Activated naive CD8-positive, alpha-beta T cell treated with anti-CD3 and anti-CD28 coated beads for 36 hours (primary cell): ENCODE measurements around the gene ANKRD29. TPM values are rescaled to one million over a fixed set of nuclear protein-coding genes. Genes with fewer than 3 reads are reported as not detected.

ENCODE experiments used
- DNase-seq: peaks from one replicate; pipeline ENCODE4 v3.0.0; 2021
- H3K27ac Mint-ChIP-seq: one replicate; pipeline ENCODE4 v1.8.0; 2022; ENCODE audit warnings: mild to moderate bottlenecking, moderate library complexity, mixed read lengths
- H3K27me3 Mint-ChIP-seq: one replicate; pipeline ENCODE4 v1.8.0; 2022; ENCODE audit warnings: mild to moderate bottlenecking, mixed read lengths
- H3K36me3 Mint-ChIP-seq: one replicate; pipeline ENCODE4 v1.8.0; 2021; ENCODE audit warnings: mild to moderate bottlenecking, mixed read lengths
- H3K4me1 Mint-ChIP-seq: one replicate; pipeline ENCODE4 v1.8.0; 2021; ENCODE audit warnings: mixed read lengths
- H3K4me3 Mint-ChIP-seq: one replicate; pipeline ENCODE4 v1.8.0; 2022; ENCODE audit warnings: mild to moderate bottlenecking, moderate library complexity, mixed read lengths
- H3K9me3 Mint-ChIP-seq: one replicate; pipeline ENCODE4 v1.8.0; 2022; ENCODE audit warnings: mixed read lengths
- total RNA-seq, 2 experiments: library from RNA; stranded (reverse); gene quantifications; one replicate each; pipeline ENCODE4 v1.2.3, GENCODE V29; 2021

The ANKRD29 gene
- total RNA-seq, 2 experiments from 2014 or later = not detected

GRCh38 chr18:23669202-23669766, 6.6 kb upstream of the ANKRD29 start:
- H3K27ac Mint-ChIP-seq = no peak overlapping the region
- no peak overlapping the region for H3K4me3 Mint-ChIP-seq

DNA sequence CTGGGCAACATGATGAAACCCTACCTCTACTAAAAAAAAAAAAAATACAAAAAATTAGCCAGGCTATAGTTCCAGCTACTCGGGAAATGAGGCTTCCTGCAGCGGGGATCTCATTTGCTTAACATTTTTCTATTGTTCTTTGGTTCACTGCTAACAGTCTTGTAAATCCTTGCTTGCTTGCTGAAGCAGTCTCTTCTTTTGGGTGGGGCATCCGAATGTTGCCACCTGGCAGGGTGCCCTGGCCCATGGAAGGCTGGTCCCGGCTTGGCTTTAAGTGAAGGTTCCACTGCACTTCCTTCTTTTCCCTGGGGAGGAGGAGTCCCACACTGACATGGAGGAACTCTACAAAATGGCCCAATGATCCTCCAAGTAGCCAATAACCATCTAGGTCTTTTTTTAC, 6.0 kb upstream of the ANKRD29 start:
- DNase-seq = no peak
- no peaks in the 10 kb centered on the region for H3K9me3 Mint-ChIP-seq
- peaks cover 4% of the 10 kb centered on the region for H3K4me1 Mint-ChIP-seq
- H3K4me3 Mint-ChIP-seq = no peak overlapping the region
- peaks cover 8% of the 10 kb centered on the region for H3K27me3 Mint-ChIP-seq
- H3K27ac Mint-ChIP-seq = no peak overlapping the region
- no peaks in the 10 kb centered on the region for H3K36me3 Mint-ChIP-seq

More at GRCh38 chr18:23669202-23669766, 6.6 kb upstream of the ANKRD29 start:
- no peak for DNase-seq
- no peaks in the 10 kb centered on the region for H3K9me3 Mint-ChIP-seq
- no peaks in the 10 kb centered on the region for H3K36me3 Mint-ChIP-seq
- H3K27me3 Mint-ChIP-seq = peaks cover 8% of the 10 kb centered on the region
- peaks cover 7% of the 10 kb centered on the region for H3K4me1 Mint-ChIP-seq

DNA sequence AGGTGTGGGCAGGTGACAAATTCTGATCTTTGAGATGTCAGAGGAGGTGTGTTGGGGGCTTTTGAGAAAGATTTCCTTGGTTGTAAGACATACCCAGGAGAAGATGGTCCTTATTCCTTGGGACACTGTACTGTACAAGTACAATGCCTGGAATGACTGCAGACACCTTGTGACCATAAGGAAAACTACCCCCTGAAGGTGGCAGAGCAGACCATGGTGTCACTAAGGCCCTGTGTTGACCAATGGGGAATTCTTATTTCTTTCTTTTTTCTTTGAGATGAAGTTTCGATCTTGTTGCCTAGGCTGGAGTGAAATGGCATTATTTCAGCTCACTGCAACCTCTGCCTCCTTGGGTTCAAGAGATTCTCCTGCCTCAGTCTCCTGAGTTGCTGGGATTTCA, 4.4 kb upstream of the ANKRD29 start:
- Mint-ChIP-seq H3K27me3 (peaks cover 15% of the 10 kb centered on the region), H3K9me3 (no peaks in the 10 kb centered on the region), H3K4me1 (peaks cover 8% of the 10 kb centered on the region), H3K4me3 (no peak overlapping the region), H3K27ac (no peak overlapping the region), H3K36me3 (no peaks in the 10 kb centered on the region)
- DNase-seq = no peak

- no peaks in the 10 kb centered on the region for H3K9me3 Mint-ChIP-seq
- no peak overlapping the region for H3K4me3 Mint-ChIP-seq
- peaks cover 34% of the 10 kb centered on the region for H3K27me3 Mint-ChIP-seq
Measured at GRCh38 chr18:23664674-23665073, 2.0 kb upstream of the ANKRD29 start.

GRCh38 chr18:23661735-23662308, 889 bp downstream of the ANKRD29 start:
- Mint-ChIP-seq H3K9me3 (no peaks in the 10 kb centered on the region), H3K4me1 (peaks cover 14% of the 10 kb centered on the region), H3K4me3 (peak overlapping the region; percentile 52), H3K27me3 (peaks cover 40% of the 10 kb centered on the region), H3K36me3 (no peaks in the 10 kb centered on the region), H3K27ac (no peak overlapping the region)
- no peak for DNase-seq

More at GRCh38 chr18:23664674-23665073, 2.0 kb upstream of the ANKRD29 start:
- Mint-ChIP-seq H3K4me1 (peaks cover 14% of the 10 kb centered on the region), H3K36me3 (no peaks in the 10 kb centered on the region), H3K27ac (no peak overlapping the region)
- DNase-seq = no peak

DNA sequence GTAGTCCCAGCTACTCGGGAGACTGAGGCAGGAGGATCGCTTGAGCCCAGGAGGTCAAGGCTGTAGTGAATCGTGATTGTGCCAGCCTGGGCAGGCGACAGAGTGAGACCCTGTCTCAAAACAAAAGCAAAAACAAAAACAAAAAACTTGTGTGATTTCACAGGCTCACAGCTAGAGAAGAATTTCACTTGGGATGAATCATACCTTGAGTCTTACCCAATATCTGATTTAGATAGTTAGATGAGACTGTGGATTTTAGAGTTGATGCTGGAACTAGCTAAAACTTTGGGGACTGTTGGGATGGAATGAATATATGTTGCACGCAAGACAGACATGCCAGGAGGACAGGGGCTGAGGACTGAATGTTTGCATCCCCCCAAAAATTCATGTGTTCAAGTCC, 4.4 kb downstream of the ANKRD29 start:
- Mint-ChIP-seq H3K9me3 (no peaks in the 10 kb centered on the region), H3K36me3 (no peaks in the 10 kb centered on the region), H3K27ac (no peak overlapping the region)

DNA sequence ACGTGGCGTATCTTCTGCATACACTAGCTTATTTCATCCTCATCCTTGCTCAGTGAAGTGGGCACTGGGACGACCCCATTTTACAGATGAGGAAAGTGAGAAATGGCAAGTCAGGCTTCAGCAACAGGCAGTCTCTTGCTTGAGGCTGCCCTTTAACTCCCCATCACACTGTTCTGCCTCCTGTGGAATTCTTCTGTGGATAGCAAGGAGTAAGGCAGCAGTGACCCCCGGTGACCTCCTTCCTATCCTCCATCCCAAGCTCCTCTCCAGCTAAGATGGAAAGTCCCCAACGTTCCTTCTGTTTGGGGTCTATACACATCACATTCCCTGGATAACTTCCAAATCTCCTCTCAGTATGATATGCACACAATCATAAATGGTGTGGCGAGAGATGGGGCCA, 10.5 kb downstream of the ANKRD29 start:
- H3K36me3 Mint-ChIP-seq = no peaks in the 10 kb centered on the region
- H3K4me3 Mint-ChIP-seq = no peak overlapping the region
- no peaks in the 10 kb centered on the region for H3K9me3 Mint-ChIP-seq
- no peak overlapping the region for H3K27ac Mint-ChIP-seq
- DNase-seq = no peak
- peaks cover 5% of the 10 kb centered on the region for H3K27me3 Mint-ChIP-seq
- no peaks in the 10 kb centered on the region for H3K4me1 Mint-ChIP-seq

More for the DNA sequence above, 4.4 kb downstream of the ANKRD29 start:
- no peak for DNase-seq
- no peak overlapping the region for H3K4me3 Mint-ChIP-seq
- peaks cover 37% of the 10 kb centered on the region for H3K27me3 Mint-ChIP-seq
- peaks cover 12% of the 10 kb centered on the region for H3K4me1 Mint-ChIP-seq

GRCh38 chr18:23650968-23651927, 11.5 kb downstream of the ANKRD29 start:
- Mint-ChIP-seq H3K4me1 (no peaks in the 10 kb centered on the region), H3K27me3 (peaks cover 5% of the 10 kb centered on the region), H3K36me3 (no peaks in the 10 kb centered on the region), H3K4me3 (no peak overlapping the region), H3K27ac (no peak overlapping the region), H3K9me3 (no peaks in the 10 kb centered on the region)
- no peak for DNase-seq

GRCh38 chr18:23648940-23649607, 13.6 kb downstream of the ANKRD29 start:
- Mint-ChIP-seq H3K9me3 (no peaks in the 10 kb centered on the region), H3K4me1 (no peaks in the 10 kb centered on the region), H3K36me3 (no peaks in the 10 kb centered on the region), H3K27me3 (peaks cover 5% of the 10 kb centered on the region), H3K4me3 (no peak overlapping the region), H3K27ac (no peak overlapping the region)
- no peak for DNase-seq

DNA sequence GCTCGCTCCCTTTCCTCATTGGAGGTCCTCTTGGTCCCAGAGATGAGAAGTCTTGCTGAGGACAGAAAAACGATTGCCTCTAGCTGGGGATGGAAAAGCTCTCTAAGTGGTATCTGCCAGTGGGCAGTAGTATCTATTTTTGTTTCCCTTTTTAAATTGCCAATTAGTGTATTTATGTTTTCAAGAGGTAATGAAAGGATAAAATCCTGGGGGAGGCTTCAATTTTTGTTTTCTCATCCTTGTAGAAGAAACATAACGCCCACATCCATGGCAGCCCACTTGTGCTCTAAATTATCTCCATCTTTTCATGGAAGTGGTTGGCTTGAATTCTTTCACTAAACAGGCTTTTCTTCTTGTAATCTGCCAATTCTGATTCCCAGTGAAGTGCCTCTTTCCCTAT, 14.3 kb downstream of the ANKRD29 start:
- Mint-ChIP-seq H3K27me3 (peaks cover 5% of the 10 kb centered on the region), H3K4me1 (no peaks in the 10 kb centered on the region), H3K9me3 (no peaks in the 10 kb centered on the region), H3K27ac (no peak overlapping the region), H3K4me3 (no peak overlapping the region), H3K36me3 (no peaks in the 10 kb centered on the region)
- no peak for DNase-seq

DNA sequence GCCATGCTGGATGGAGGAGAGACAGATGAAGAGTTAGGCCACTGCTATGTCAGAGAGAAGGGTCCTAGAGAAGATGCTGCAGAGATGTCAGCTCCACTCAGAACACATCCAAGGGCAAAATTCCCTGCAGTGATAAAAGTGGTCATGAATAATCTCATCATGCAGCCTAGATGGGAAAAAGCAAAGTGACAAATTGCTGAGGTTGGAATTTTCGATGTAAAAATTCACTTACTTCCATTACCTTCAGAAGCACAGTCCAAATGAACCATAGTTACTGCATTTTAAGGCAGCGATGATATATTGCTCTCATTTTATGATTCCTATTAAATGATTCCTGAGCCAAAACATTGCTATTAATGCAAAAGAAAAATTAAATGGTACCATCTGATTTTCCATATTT, 16.4 kb downstream of the ANKRD29 start:
- no peaks in the 10 kb centered on the region for H3K36me3 Mint-ChIP-seq
- H3K27me3 Mint-ChIP-seq = peaks cover 5% of the 10 kb centered on the region

DNA sequence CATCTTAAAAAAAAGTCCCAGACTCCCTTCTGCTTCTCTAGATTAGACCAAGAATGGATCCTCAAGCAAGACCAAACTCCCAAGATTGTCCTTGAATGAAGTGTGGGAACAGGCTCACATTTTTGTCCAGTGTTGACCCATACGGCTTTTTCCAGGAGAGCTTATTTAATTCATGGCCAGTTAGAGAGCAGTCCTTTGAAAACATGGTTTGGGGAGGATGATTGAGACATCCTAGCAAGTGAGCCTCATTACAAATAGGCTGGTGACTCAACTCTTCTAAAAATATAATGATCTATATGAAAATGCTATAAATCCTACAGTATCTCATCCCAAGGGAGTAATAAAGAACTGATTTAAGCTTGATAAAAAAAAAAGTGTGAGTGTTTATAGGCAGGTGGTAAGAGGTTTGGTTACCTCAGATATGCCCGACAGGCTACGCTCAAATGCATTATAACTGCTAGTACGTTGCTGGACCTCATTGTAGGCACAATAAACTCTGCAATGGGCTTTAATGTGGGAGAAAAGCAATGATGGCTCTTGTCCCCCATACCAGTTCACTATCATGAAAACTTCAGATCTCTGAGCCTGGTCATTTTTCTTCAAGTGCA, 17.0 kb downstream of the ANKRD29 start:
- Mint-ChIP-seq H3K4me1 (no peaks in the 10 kb centered on the region), H3K27me3 (peaks cover 5% of the 10 kb centered on the region), H3K4me3 (no peak overlapping the region), H3K9me3 (peaks cover 1% of the 10 kb centered on the region), H3K36me3 (no peaks in the 10 kb centered on the region), H3K27ac (no peak overlapping the region)
- DNase-seq = no peak

More for the DNA sequence above, 16.4 kb downstream of the ANKRD29 start:
- peaks cover 1% of the 10 kb centered on the region for H3K9me3 Mint-ChIP-seq
- DNase-seq = no peak
- H3K4me1 Mint-ChIP-seq = no peaks in the 10 kb centered on the region
- no peak overlapping the region for H3K27ac Mint-ChIP-seq
- no peak overlapping the region for H3K4me3 Mint-ChIP-seq

DNA sequence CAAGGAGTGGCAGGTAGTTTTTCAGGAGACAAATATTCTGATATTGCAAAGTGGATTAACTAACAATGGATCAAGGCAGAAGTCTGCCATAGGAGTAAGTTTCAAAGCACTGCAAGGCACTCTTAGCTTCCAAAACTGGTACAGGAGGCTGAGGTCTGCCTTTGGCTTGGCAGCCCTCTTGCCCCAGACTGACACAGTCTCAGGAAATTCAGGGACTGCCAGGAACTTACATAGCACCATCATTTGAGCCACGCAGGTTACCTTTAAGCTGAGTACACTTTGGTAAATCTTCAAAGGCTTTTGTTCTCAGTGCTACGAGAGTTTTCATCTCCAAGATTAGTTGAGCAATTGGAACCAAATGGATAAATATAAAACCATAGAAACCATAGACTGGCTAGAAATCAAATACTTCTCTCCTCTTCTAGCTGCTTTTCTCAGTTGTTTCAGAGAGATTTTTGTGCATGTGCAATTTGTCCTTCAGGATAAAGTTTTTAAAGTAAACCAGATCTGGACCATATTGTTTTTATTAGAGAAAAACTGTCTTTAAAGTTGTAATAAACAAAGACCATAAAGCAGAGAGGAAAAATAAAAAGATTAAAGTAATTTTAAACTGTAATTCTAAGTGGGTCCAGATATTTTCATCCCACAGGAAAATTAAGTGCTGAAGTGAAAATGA, 18.8 kb downstream of the ANKRD29 start:
- Mint-ChIP-seq H3K4me3 (no peak overlapping the region), H3K4me1 (no peaks in the 10 kb centered on the region), H3K36me3 (no peaks in the 10 kb centered on the region), H3K27me3 (no peaks in the 10 kb centered on the region), H3K9me3 (peaks cover 1% of the 10 kb centered on the region), H3K27ac (no peak overlapping the region)
- DNase-seq = no peak

DNA sequence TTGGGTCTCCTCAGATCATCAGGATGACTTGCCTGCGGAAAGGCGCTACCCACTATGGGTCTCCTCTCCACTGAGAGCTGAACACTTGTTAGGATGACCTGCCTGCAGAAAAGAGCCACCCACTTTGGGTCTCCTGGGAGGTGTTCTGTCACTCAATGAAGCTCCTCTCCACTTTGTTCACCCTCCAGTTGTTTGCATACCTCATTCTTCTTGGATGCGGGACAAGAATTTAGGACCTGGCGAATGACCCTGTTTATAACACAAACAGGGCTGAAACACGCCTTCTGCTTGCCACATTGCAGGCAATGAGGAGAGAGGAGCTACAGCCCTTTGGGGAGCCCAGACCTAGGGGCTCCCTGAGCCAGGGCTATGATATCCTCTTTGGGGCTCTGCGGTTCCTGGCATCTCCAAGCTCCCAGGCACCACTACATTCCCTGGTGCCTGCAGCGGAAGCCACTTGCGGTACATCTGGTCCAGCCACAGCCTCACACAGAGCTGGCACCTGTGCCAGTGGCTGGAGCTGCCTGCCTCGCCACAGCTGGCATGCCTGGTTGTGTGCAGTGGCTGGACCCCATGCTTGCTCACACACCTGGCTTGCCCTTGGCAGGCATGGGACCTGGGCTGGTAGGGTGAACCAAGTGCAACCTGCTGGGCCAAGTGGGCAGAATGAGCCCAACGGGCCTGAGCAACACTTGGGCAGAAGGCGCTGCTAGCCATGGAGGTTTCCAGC, 20.6 kb downstream of the ANKRD29 start:
- Mint-ChIP-seq H3K4me1 (no peaks in the 10 kb centered on the region), H3K9me3 (peaks cover 1% of the 10 kb centered on the region), H3K27me3 (no peaks in the 10 kb centered on the region), H3K36me3 (no peaks in the 10 kb centered on the region), H3K4me3 (no peak overlapping the region), H3K27ac (no peak overlapping the region)
- DNase-seq = no peak
